BE2C (cell line): ENCODE results near the gene PRAC1.

Source experiments
- DNase-seq: peaks from one replicate; pipeline ENCODE4 v3.0.0-alpha.2; 2020
- H3K27me3 ChIP-seq: fragments of 250-450 bp; sonication (Bioruptor Pico); 2 replicates; pipeline ENCODE4 v1.5.1; 2020; ENCODE audit warnings: mild to moderate bottlenecking
- H3K36me3 ChIP-seq: fragments of 250-450 bp; sonication (Bioruptor Pico); 2 replicates; pipeline ENCODE4 v1.5.1; 2020; ENCODE audit warnings: mild to moderate bottlenecking
- H3K4me1 ChIP-seq: fragments of 250-450 bp; sonication (Bioruptor Pico); 2 replicates; pipeline ENCODE4 v1.5.1; 2020
- H3K4me3 ChIP-seq: 2 replicates; pipeline ENCODE4 v1.5.1; 2011; ENCODE audit warnings: low read depth, low read length
- H3K9me3 ChIP-seq: fragments of 250-450 bp; sonication (Bioruptor Pico); 2 replicates; pipeline ENCODE4 v1.5.1; 2020
- CTCF ChIP-seq: IDR thresholded peaks from 2 replicates; pipeline ENCODE4 v1.5.1; 2012; ENCODE audit warnings: mild to moderate bottlenecking, low read depth, low read length

PRAC1 gene

GRCh38 chr17:48747445-48748363, 25.4 kb upstream of the PRAC1 start:
- peaks cover 98% of the 10 kb centered on the region for H3K27me3 ChIP-seq
- DNase-seq, result no peak
- no peaks in the 10 kb centered on the region for H3K4me1 ChIP-seq
- TF ChIP-seq CTCF, result no peak
- no peaks in the 10 kb centered on the region for H3K36me3 ChIP-seq
- H3K9me3 ChIP-seq, result no peaks in the 10 kb centered on the region
- H3K4me3 ChIP-seq, result no peak overlapping the region

- TF ChIP-seq CTCF, result no peak
Measured at GRCh38 chr17:48746916-48747444, 24.7 kb upstream of the PRAC1 start.

DNA sequence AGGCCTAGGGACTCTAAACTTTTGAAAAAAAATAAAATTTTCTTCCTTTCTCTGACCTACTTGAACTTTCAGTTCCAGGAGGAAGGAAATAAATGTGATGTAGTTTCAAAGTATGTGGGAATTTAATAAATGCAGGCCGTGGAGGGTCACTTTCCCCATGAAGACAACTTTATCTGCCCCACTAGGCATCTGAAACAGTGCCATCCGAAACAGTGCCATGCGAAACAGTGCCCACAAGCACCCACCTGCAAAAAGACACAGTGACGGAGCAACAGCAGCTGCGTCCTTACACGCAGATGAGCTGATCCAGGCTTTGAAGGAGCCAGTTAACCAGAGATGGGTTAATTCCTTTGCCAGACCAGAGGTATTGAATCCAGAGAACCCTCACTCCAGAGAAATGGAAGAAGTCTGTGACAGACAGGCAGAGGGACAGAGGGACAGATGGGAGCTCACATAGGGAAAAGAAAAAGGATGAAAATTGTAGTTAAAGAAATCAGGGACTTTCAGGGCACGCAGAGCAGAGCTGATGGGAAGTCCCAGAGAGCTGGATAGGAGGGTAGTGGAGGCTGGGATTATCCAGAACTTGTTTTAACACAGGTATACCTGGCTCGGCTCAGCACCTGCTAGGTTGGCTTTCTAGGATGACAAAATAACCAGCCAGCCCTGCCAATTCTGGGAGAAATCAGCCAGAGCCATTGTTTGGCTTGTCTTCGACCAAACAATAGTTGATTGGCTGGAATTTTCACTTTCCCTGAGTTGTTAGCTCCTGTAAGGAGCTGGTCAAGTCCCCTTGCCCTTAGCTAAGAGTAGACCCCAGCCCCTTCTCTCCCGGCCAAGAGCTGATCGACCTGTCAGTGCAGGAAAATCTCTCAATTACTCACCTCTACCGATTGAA, 23.3 kb upstream of the PRAC1 start:
- no peak overlapping the region for H3K4me3 ChIP-seq
- no peak for TF ChIP-seq CTCF
- H3K36me3 ChIP-seq, result no peaks in the 10 kb centered on the region
- DNase-seq, result no peak
- no peaks in the 10 kb centered on the region for H3K4me1 ChIP-seq
- peaks cover 98% of the 10 kb centered on the region for H3K27me3 ChIP-seq
- H3K9me3 ChIP-seq, result no peaks in the 10 kb centered on the region

More at GRCh38 chr17:48746916-48747444, 24.7 kb upstream of the PRAC1 start:
- Histone ChIP-seq H3K4me3 (no peak overlapping the region), H3K36me3 (no peaks in the 10 kb centered on the region), H3K27me3 (peaks cover 98% of the 10 kb centered on the region), H3K4me1 (no peaks in the 10 kb centered on the region), H3K9me3 (no peaks in the 10 kb centered on the region)
- DNase-seq, result no peak

- Histone ChIP-seq H3K4me1 (no peaks in the 10 kb centered on the region), H3K27me3 (peaks cover 95% of the 10 kb centered on the region), H3K9me3 (no peaks in the 10 kb centered on the region), H3K4me3 (no peak overlapping the region), H3K36me3 (no peaks in the 10 kb centered on the region)
- no peak for DNase-seq
- no peak for TF ChIP-seq CTCF
Measured at GRCh38 chr17:48740537-48740936, 18.2 kb upstream of the PRAC1 start.

- no peak for TF ChIP-seq CTCF
- Histone ChIP-seq H3K9me3 (no peaks in the 10 kb centered on the region), H3K36me3 (no peaks in the 10 kb centered on the region), H3K4me1 (no peaks in the 10 kb centered on the region), H3K27me3 (peaks cover 97% of the 10 kb centered on the region), H3K4me3 (no peak overlapping the region)
- no peak for DNase-seq
Measured at GRCh38 chr17:48738803-48739526, 16.6 kb upstream of the PRAC1 start.
